GM12873 (cell line): ENCODE results near the gene XYLB.

ENCODE experiments used
- TF ChIP-seq, protein P1 (sequence below): IDR thresholded peaks from 2 replicates; pipeline ENCODE4 v1.5.1; 2012; ENCODE audit warnings: low read depth, mild to moderate bottlenecking, moderate library complexity, low read length, control low read depth; ENCODE audit not compliant: insufficient read depth; ENCODE audit errors: missing control alignments

The XYLB gene

GRCh38 chr3:38316356-38317191 lies 30.0 kb upstream of the XYLB start:
- TF ChIP-seq, protein P1, sequence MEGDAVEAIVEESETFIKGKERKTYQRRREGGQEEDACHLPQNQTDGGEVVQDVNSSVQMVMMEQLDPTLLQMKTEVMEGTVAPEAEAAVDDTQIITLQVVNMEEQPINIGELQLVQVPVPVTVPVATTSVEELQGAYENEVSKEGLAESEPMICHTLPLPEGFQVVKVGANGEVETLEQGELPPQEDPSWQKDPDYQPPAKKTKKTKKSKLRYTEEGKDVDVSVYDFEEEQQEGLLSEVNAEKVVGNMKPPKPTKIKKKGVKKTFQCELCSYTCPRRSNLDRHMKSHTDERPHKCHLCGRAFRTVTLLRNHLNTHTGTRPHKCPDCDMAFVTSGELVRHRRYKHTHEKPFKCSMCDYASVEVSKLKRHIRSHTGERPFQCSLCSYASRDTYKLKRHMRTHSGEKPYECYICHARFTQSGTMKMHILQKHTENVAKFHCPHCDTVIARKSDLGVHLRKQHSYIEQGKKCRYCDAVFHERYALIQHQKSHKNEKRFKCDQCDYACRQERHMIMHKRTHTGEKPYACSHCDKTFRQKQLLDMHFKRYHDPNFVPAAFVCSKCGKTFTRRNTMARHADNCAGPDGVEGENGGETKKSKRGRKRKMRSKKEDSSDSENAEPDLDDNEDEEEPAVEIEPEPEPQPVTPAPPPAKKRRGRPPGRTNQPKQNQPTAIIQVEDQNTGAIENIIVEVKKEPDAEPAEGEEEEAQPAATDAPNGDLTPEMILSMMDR, result no peak

DNA sequence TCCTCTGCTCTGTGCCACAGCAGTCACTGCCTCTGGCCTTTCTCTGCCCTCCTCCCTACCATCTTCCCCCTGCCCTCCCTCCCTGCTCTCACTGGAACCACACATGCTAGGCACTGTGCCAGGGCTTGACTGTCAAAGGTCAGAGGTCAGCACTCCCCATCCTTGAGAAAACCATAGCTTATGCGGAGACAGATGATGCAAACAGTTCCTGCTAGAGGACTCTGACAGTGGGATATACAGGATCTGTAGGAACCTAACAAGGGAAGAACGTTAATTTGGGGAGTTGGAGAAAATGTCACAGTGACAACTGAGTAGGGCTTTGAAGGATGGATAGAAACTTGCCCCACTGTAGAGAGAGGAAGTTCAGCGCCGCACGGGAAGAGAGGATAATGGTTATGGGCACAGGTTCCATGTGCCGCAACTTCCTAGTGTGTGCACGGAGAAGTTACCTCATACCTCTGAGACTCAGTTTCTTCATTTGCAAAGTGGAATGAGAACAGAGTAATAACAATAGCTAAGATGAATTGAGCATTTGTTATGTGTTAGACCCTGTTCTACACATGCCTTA lies 29.3 kb upstream of the XYLB start:
- TF ChIP-seq, protein P1, result no peak

DNA sequence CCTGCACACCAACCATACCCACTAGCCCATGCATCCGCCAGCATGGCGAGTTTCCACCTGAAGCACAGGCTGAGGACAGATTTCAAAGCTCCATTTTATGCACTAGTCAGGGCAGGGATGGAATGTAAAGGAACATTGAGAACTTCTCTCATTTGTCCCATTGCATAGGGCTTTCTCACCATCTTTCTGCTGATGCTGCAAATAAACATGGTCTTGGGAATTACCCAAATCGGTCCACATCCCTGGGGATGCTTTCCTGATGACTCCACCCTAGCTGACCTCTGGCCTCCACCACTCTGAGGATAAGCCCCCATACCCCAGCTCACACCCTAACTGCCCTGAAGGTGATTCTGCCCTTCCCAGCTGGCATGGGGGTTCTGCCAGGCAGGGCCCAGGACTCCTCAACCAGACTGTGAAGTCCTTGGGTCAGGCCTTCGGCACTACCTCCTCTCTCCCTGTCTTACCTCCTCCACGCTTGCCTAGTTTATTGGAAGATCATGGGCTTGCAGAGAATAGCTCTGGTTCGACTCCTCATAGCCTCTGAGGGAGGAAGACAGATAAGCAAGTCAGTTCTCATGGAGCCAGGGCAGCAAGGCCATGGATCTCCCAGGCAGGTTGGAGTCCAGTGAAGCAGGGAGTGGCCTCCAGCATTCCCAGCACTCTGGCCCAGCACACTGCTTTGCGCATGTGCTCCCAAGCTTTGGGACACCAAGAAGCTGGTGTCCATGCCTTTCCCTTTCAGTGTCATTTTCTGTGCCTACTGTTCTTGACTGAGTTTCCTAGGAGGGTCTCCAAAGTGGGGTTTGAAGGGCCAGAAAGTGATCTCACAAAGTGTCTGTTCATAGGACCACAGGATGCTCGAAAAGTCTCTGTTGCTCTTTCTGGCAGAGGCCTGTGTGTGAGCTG lies 27.6 kb upstream of the XYLB start:
- TF ChIP-seq, protein P1, result no peak

DNA sequence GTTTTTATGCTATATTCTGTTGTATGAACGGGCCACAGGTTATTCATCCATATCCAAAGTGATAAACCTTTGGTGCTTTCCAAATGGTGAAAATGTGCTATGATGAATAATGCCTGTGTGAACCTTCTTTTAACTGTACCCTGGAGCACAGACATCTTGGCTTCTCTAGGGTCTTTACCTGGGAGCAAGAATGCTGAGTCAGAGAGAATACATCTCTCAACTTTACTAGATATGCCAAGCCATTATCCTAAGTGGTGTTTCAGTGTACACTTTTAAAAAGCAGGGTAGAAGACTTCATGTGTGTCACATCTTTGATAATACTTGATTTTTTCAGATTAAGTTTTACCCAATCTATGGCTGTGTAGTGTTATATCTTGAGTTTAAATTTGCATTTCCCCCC lies 23.5 kb upstream of the XYLB start:
- TF ChIP-seq, protein P1, result no peak

DNA sequence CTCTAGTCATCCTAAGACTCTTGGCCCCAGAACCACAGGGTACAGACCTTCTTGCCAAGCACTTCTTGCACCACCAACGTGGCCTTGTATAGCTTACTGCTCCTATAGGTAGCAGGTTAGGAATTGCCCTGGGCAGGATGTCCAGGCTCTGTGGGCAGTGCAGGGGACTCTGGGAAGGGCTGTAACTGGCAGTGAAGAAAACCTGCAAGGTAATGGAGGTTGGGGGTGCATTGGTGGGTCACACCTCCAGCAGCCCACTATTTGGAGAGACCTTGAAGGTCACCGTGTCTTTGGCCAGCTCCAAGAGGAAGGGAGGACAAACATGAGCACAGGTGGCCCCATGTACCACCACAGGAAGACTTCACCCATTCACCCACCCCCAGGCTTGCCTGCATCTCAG lies 21.3 kb upstream of the XYLB start:
- TF ChIP-seq, protein P1, result no peak

GRCh38 chr3:38327335-38328009 lies 19.1 kb upstream of the XYLB start:
- TF ChIP-seq, protein P1, result no peak
